Naive thymus-derived CD4-positive, alpha-beta T cell (primary cell): ENCODE results near the gene FIG4. TPM values are rescaled to one million over a fixed set of nuclear protein-coding genes. Genes with fewer than 3 reads are reported as not detected.

Experiments
- ATAC-seq: fragments of 150-1000 bp; cut with Tn5 transposase; 2 replicates; pipeline ENCODE4 v1.10.0; 2021; ENCODE audit warnings: mild to moderate bottlenecking, moderate library complexity
- CTCF ChIA-PET: fragments of 350-600 bp; sonication (Branson Sonifier 250); formaldehyde crosslinking; loops from one replicate; lab custom pipeline; 2021; ENCODE audit warnings: antibody characterized with exemption; lab: Charles Lee
- POLR2A ChIA-PET: fragments of 350-600 bp; sonication (Branson Sonifier 250); formaldehyde crosslinking; loops from one replicate; lab custom pipeline; 2021; ENCODE audit warnings: antibody characterized with exemption, inconsistent platforms; lab: Charles Lee
- DNase-seq, 9 donors: peaks; one replicate each; pipeline versions ENCODE4 v3.0.0 to v3.0.0-alpha.2; 2020 to 2022; ENCODE audit warnings: mixed read lengths in 1 of 9
- H3K27ac ChIP-seq: one replicate; pipeline ENCODE4 v1.7.0; 2013; ENCODE audit warnings: mild to moderate bottlenecking, low read depth, low read length, moderate library complexity
- H3K27me3 ChIP-seq, 2 donors: one replicate each; pipeline ENCODE4 v1.7.0; 2013; ENCODE audit warnings: low read length in 2 of 2, mild to moderate bottlenecking in 2 of 2, moderate library complexity in 2 of 2; ENCODE audit not compliant: control insufficient read depth in 2 of 2, insufficient read depth in 2 of 2
- H3K36me3 ChIP-seq, 3 experiments: 1 replicate in 2 of 3; 2 replicates in 1 of 3; pipeline ENCODE4 v1.7.0; 2013; ENCODE audit warnings: low read length in 3 of 3, mild to moderate bottlenecking in 3 of 3, moderate library complexity in 1 of 3; ENCODE audit not compliant: insufficient read depth in 3 of 3, control insufficient read depth in 2 of 3
- H3K4me1 ChIP-seq, 2 donors: one replicate each; pipeline ENCODE4 v1.7.0; 2013; ENCODE audit warnings: low read length in 2 of 2, mild to moderate bottlenecking in 2 of 2, moderate library complexity in 1 of 2; ENCODE audit not compliant: control insufficient read depth in 2 of 2, insufficient read depth in 2 of 2
- H3K4me3 ChIP-seq: 2 replicates; pipeline ENCODE4 v1.7.0; 2013; ENCODE audit warnings: mild to moderate bottlenecking, low read length
- H3K9me3 ChIP-seq, 3 experiments: 1 replicate in 2 of 3; 2 replicates in 1 of 3; pipeline ENCODE4 v1.7.0; 2013; ENCODE audit warnings: low read length in 3 of 3; ENCODE audit not compliant: control insufficient read depth in 2 of 3
- H3K27ac Mint-ChIP-seq, 9 donors: one replicate each; pipeline ENCODE4 v1.8.0; 2020 to 2022; ENCODE audit warnings: mixed read lengths in 9 of 9, mild to moderate bottlenecking in 8 of 9, moderate library complexity in 5 of 9, inconsistent platforms in 2 of 9
- H3K27me3 Mint-ChIP-seq, 5 donors: one replicate each; pipeline ENCODE4 v1.8.0; 2021 to 2022; ENCODE audit warnings: mixed read lengths in 5 of 5, mild to moderate bottlenecking in 1 of 5
- H3K36me3 Mint-ChIP-seq, 5 donors: one replicate each; pipeline ENCODE4 v1.8.0; 2020 to 2022; ENCODE audit warnings: mixed read lengths in 5 of 5, mild to moderate bottlenecking in 3 of 5, inconsistent platforms in 1 of 5
- H3K4me1 Mint-ChIP-seq, 7 donors: one replicate each; pipeline ENCODE4 v1.8.0; 2020 to 2022; ENCODE audit warnings: mixed read lengths in 7 of 7, mild to moderate bottlenecking in 3 of 7, inconsistent platforms in 1 of 7
- H3K4me3 Mint-ChIP-seq, 10 donors: one replicate each; pipeline ENCODE4 v1.8.0; 2020 to 2022; ENCODE audit warnings: mild to moderate bottlenecking in 10 of 10, mixed read lengths in 10 of 10, moderate library complexity in 6 of 10, inconsistent platforms in 2 of 10
- H3K9me3 Mint-ChIP-seq, 11 donors: one replicate each; pipeline ENCODE4 v1.8.0; 2020 to 2022; ENCODE audit warnings: mixed read lengths in 11 of 11, mild to moderate bottlenecking in 4 of 11, inconsistent platforms in 1 of 11, moderate library complexity in 1 of 11
- intact Hi-C, 2 donors: fragments of 100-400 bp; cut with micrococcal nuclease; formaldehyde crosslinking; loops; one replicate each; pipeline ENCODE4 v1.15.1; 2023
- polyA plus RNA-seq, 2 donors: library from polyadenylated mRNA; unstranded; fragments of 300-500 nt; fragmentation: Illumina TruSeq; gene quantifications; one replicate each; pipeline ENCODE4 v1.2.3, GENCODE V29; 2021
- total RNA-seq, 6 experiments: library from RNA in 5 of 6; stranded (reverse) in 5 of 6; gene quantifications; 1 replicate in 5 of 6; 2 replicates in 1 of 6; pipeline ENCODE4 v1.2.3 and lab custom pipeline; 2021 to 2026

The FIG4 gene
- total RNA-seq (10 to 100 TPM in 4 of 5 experiments, 1 to 10 TPM in 1; 6.8 to 16.5 (median 13.0) TPM), polyA plus RNA-seq (10 to 100 TPM; 15.2 to 16.3 TPM), total RNA-seq (lab: John Stamatoyannopoulos, UW) (15.2 reads per million, percentile 44 among the genes with 10 or more reads in this experiment)

- Histone ChIP-seq H3K4me3 (peak within 1 kb of the TSS; percentile 98), H3K27me3 (no peaks in the 10 kb centered on the region), H3K4me1 (peaks cover 12 to 13% of the 10 kb centered on the region in 2 donors), H3K27ac (peak within 1 kb of the TSS; percentile 74), H3K9me3 (no peaks in the 10 kb centered on the region), H3K36me3 (peaks cover 0 to 8% (median 0%) of the 10 kb centered on the region in 3 experiments)
- POLR2A ChIA-PET: interaction anchor here (0.6 to 2.0 kb wide), 12 partner anchors 9 to 1793 kb away, joined by 3 to 19 read pairs (median 4); partner anchors contain the start of genes CD164, CDC40, CDK19 and CEP57L1
- H3K4me1 Mint-ChIP-seq: peaks cover 21 to 48% (median 34%) of the 10 kb centered on the region in 7 donors
- H3K4me3 Mint-ChIP-seq: peak within 1 kb of the TSS; percentile 91 to 100 (median 96)
- intact Hi-C loops: loop anchor here (1.0 to 10.0 kb wide), 33 partner anchors 14 to 1974 kb away; partner anchors contain the start of genes CDC40 (in 2 of the 2), OSTM1 (in 2 of the 2), PPIL6 (in 2 of the 2) and SMPD2 (in 2 of the 2)
- ATAC-seq: peak; percentile 98
- H3K27ac Mint-ChIP-seq: peak within 1 kb of the TSS; percentile 92 to 99 (median 96)
- peaks cover 3 to 11% (median 7%) of the 10 kb centered on the region in 5 donors for H3K36me3 Mint-ChIP-seq
- peak; percentile 72 to 88 (median 83) for DNase-seq
- H3K9me3 Mint-ChIP-seq: peaks cover 0 to 1% (median 0%) of the 10 kb centered on the region in 11 donors
- CTCF ChIA-PET: interaction anchor here (0.7 to 1.6 kb wide), 6 partner anchors 10 to 503 kb away, joined by 3 to 4 read pairs (median 3); partner anchors contain the start of genes PPIL6 and SMPD2
- H3K27me3 Mint-ChIP-seq: peaks cover 0 to 13% (median 0%) of the 10 kb centered on the region in 5 donors
Measured at GRCh38 chr6:109690737-109691621, at the start of gene FIG4, which contains the start of gene AK9. TSS of gene FIG4 (plus strand) at chr6:109691296. CDS start at chr6:109691436, 140 bp downstream. TSS of gene AK9 (minus strand) at chr6:109691202. CDS start at chr6:109675745, 15,457 bp downstream.

GRCh38 chr6:109644131-109644530 is 47.0 kb upstream of the FIG4 start:
- ATAC-seq (no peak), DNase-seq (no peak)
- Histone ChIP-seq H3K4me1 (no peaks in the 10 kb centered on the region), H3K9me3 (no peaks in the 10 kb centered on the region), H3K4me3 (no peak overlapping the region), H3K27me3 (no peaks in the 10 kb centered on the region), H3K36me3 (peaks cover 0 to 5% (median 0%) of the 10 kb centered on the region in 3 experiments), H3K27ac (no peak overlapping the region)
- intact Hi-C loops: no loop called here
- CTCF ChIA-PET: interaction anchor here (0.6 to 0.9 kb wide), 2 partner anchors 585 to 736 kb away, joined by 3 read pairs; no protein-coding TSS in a partner anchor
- Mint-ChIP-seq H3K27me3 (no peaks in the 10 kb centered on the region), H3K9me3 (peaks cover 0 to 23% (median 6%) of the 10 kb centered on the region in 11 donors), H3K27ac (no peak overlapping the region), H3K4me3 (no peak overlapping the region), H3K36me3 (peaks cover 10 to 73% (median 59%) of the 10 kb centered on the region in 5 donors), H3K4me1 (no peaks in the 10 kb centered on the region)
- POLR2A ChIA-PET: no interaction called here

GRCh38 chr6:109653264-109653663 is 37.8 kb upstream of the FIG4 start:
- Histone ChIP-seq H3K4me1 (no peaks in the 10 kb centered on the region), H3K9me3 (no peaks in the 10 kb centered on the region), H3K27ac (no peak overlapping the region), H3K36me3 (no peaks in the 10 kb centered on the region), H3K27me3 (no peaks in the 10 kb centered on the region), H3K4me3 (no peak overlapping the region)
- no peak for DNase-seq
- ATAC-seq: no peak
- no peak overlapping the region for H3K27ac Mint-ChIP-seq
- H3K9me3 Mint-ChIP-seq: peaks cover 0 to 5% (median 0%) of the 10 kb centered on the region in 11 donors
- H3K4me3 Mint-ChIP-seq: no peak overlapping the region
- H3K36me3 Mint-ChIP-seq: peaks cover 0 to 49% (median 19%) of the 10 kb centered on the region in 5 donors
- intact Hi-C loops: no loop called here
- no peaks in the 10 kb centered on the region for H3K27me3 Mint-ChIP-seq
- POLR2A ChIA-PET: no interaction called here
- CTCF ChIA-PET: no interaction called here
- H3K4me1 Mint-ChIP-seq: no peaks in the 10 kb centered on the region

GRCh38 chr6:109655761-109656262 is 35.3 kb upstream of the FIG4 start:
- H3K27me3 ChIP-seq: no peaks in the 10 kb centered on the region
- H3K36me3 ChIP-seq: no peaks in the 10 kb centered on the region
- peaks cover 0 to 50% (median 22%) of the 10 kb centered on the region in 5 donors for H3K36me3 Mint-ChIP-seq
- intact Hi-C loops: no loop called here
- H3K27ac ChIP-seq: no peak overlapping the region
- ChIA-PET CTCF (no interaction called here), POLR2A (no interaction called here)
- ATAC-seq (no peak), DNase-seq (no peak)
- no peak overlapping the region for H3K4me3 ChIP-seq
- peaks cover 0 to 3% (median 0%) of the 10 kb centered on the region in 7 donors for H3K4me1 Mint-ChIP-seq
- H3K27ac Mint-ChIP-seq: no peak overlapping the region
- H3K27me3 Mint-ChIP-seq: no peaks in the 10 kb centered on the region
- no peaks in the 10 kb centered on the region for H3K4me1 ChIP-seq
- peaks cover 0 to 2% (median 0%) of the 10 kb centered on the region in 11 donors for H3K9me3 Mint-ChIP-seq
- no peak overlapping the region for H3K4me3 Mint-ChIP-seq
- H3K9me3 ChIP-seq: no peaks in the 10 kb centered on the region

- ChIA-PET CTCF (no interaction called here), POLR2A (interaction anchor here (0.6 kb wide), 1 partner anchor 25 kb away, joined by 3 read pairs; no protein-coding TSS in a partner anchor)
- Histone ChIP-seq H3K4me3 (no peak overlapping the region), H3K27ac (no peak overlapping the region), H3K36me3 (no peaks in the 10 kb centered on the region), H3K27me3 (no peaks in the 10 kb centered on the region), H3K4me1 (no peaks in the 10 kb centered on the region), H3K9me3 (no peaks in the 10 kb centered on the region)
- Mint-ChIP-seq H3K27ac (no peak overlapping the region), H3K27me3 (no peaks in the 10 kb centered on the region), H3K4me3 (no peak overlapping the region), H3K9me3 (no peaks in the 10 kb centered on the region), H3K36me3 (peaks cover 0 to 30% (median 14%) of the 10 kb centered on the region in 5 donors), H3K4me1 (peaks cover 0 to 3% (median 0%) of the 10 kb centered on the region in 7 donors)
- DNase-seq (no peak), ATAC-seq (no peak)
- intact Hi-C loops: no loop called here
Measured at GRCh38 chr6:109660526-109661320, 30.4 kb upstream of the FIG4 start.

- H3K27ac Mint-ChIP-seq: no peak overlapping the region
- intact Hi-C loops: no loop called here
- H3K4me1 Mint-ChIP-seq: peaks cover 0 to 3% (median 0%) of the 10 kb centered on the region in 7 donors
- H3K27me3 Mint-ChIP-seq: no peaks in the 10 kb centered on the region
- peaks cover 0 to 19% (median 10%) of the 10 kb centered on the region in 5 donors for H3K36me3 Mint-ChIP-seq
- H3K36me3 ChIP-seq: no peaks in the 10 kb centered on the region
- POLR2A ChIA-PET: no interaction called here
- no peaks in the 10 kb centered on the region for H3K9me3 Mint-ChIP-seq
- no peak overlapping the region for H3K27ac ChIP-seq
- H3K9me3 ChIP-seq: no peaks in the 10 kb centered on the region
- H3K4me3 ChIP-seq: no peak overlapping the region
- DNase-seq: no peak
- no peaks in the 10 kb centered on the region for H3K27me3 ChIP-seq
- H3K4me1 ChIP-seq: no peaks in the 10 kb centered on the region
- H3K4me3 Mint-ChIP-seq: no peak overlapping the region
- CTCF ChIA-PET: no interaction called here
- ATAC-seq: no peak
Measured at GRCh38 chr6:109662192-109662591, 28.9 kb upstream of the FIG4 start.
